Activated naive CD4-positive, alpha-beta T cell treated with anti-CD3 and anti-CD28 coated beads, Interleukin-2, amount 50 U/mL, for 72 hours (primary cell): ENCODE results near the gene NLRC5. TPM values are rescaled to one million over a fixed set of nuclear protein-coding genes. Genes with fewer than 3 reads are reported as not detected.
"Not testable (repeated sequence)": the region's sequence is repeated elsewhere in the genome, so short reads cannot be mapped to it uniquely, and the experiment has no call there.

Experiments
- ATAC-seq, 2 donors: fragments of 150-1000 bp; cut with Tn5 transposase; 2 replicates each; pipeline ENCODE4 v1.10.0; 2021; ENCODE audit warnings: mild to moderate bottlenecking in 2 of 2, moderate library complexity in 2 of 2
- DNase-seq, 2 donors: peaks; one replicate each; pipeline ENCODE4 v3.0.0; 2021 to 2022; ENCODE audit warnings: low spot score in 2 of 2
- H3K27ac Mint-ChIP-seq, 2 donors: one replicate each; pipeline ENCODE4 v1.8.0; 2022; ENCODE audit warnings: mild to moderate bottlenecking in 2 of 2, mixed read lengths in 2 of 2
- H3K36me3 Mint-ChIP-seq, 2 donors: one replicate each; pipeline ENCODE4 v1.8.0; 2022; ENCODE audit warnings: mixed read lengths in 2 of 2
- H3K9me3 Mint-ChIP-seq, 2 donors: one replicate each; pipeline ENCODE4 v1.8.0; 2022; ENCODE audit warnings: mixed read lengths in 2 of 2
- total RNA-seq, 2 donors: library from RNA; stranded (reverse); gene quantifications; one replicate each; pipeline ENCODE4 v1.2.3, GENCODE V29; 2022

NLRC5 gene
- total RNA-seq, 2 donors from 2014 or later: 231 to 254 TPM

DNA sequence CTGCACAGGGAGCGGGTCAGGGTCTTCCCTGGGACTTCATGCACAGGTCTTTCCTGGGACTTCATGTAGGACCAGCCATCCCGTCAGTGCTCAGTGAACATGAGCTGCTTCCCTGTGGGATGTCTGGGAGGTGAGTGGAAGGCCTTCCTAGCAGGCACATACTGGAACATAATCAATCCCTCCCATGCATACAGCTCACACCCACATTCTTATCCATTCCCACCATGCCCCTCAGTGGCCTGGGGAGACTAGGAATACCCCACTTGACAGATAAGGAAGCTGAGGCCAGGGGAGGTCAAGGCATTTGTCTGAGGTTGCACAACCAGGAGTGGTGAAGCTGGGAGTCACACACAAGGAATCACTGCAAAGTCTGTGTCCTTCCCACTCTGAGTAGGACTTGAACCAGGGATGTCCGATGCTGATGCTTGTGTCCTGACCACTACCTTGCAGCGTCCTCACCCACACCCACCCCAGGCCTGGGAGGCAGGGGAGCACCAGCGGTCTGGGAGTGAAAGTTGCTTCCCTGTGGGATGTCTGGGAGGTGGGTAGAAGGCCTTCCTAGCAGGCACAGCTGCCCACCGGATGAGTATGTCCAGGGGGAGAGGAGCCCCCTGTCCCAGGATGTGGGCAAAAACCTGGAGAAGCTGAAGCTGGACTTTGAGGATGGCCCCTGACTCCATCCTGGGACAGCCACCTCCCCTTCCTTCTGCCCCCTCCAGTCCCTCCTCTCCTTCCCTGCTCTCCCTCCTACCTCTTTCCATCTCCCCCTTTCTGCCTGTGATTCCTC is 1.0 kb upstream of the NLRC5 start:
- no peaks in the 10 kb centered on the region for H3K9me3 Mint-ChIP-seq
- H3K27ac Mint-ChIP-seq: peak overlapping the region; percentile 100
- ATAC-seq: no peak
- H3K36me3 Mint-ChIP-seq: peaks cover 75% of the 10 kb centered on the region in 2 donors
- DNase-seq: peak in 1 of 2 donors; percentile 59

DNA sequence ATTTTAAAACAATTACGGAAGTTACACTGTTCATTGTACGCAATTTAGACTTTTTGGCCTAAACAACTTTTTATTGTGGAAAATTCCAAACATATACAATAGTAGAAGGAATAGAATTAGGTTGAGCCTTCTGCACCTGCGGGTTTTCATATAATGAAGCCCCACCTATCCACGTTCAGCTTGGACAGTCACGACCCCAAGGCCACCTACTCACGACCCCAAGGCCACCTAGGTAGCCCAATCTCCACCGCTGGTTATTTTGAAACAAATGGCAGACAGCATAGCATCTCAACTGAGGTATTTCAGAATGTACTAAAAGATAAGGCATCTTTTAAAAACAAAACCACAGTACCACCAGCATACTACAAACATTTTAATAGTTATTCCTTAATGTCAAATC is 631 bp downstream of the NLRC5 start:
- ATAC-seq: no peak
- Mint-ChIP-seq H3K27ac (peak overlapping the region; percentile 100), H3K9me3 (no peaks in the 10 kb centered on the region), H3K36me3 (peaks cover 77 to 81% of the 10 kb centered on the region in 2 donors)
- DNase-seq: peak in 1 of 2 donors; percentile 54

DNA sequence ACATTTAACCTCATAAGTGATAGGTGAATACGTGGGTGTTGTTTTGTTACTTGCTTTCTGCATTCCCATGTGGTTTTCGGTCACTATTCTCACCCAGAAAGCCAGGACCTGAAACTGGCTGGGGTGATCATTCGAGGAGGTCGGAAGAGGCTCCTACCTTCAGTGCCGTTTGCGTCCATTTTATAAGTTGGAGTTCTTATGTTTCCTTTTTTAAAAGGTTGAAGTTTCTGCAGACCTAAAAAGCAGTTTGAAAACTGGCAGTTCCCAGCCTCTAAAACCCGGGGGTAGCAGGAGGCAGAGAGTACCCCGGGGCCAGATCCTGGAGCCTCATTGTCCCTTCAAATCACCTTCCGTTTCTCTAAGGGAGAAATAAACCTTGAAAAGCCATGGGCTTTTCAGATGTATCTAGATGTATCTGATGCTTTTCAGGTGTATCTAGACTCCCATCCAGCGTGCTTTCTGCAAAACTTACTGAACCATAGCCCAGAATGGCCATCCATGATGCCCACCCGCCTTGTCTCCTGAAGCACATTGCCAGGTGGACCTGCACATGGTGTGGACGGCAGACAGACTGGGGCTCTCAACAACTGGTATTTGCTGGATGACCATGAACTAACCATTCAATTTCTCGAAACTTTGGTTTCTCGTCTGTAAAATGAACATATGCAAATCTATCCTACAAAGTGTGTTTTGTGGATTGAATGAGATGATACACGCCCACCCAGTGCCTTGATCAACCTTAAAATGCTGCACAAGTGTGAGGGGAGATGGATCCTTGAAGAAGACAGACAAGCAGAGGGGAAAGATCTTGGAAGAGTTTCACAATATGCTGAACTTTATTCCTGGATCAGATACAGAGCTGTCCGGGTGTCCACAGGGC is 1.3 kb downstream of the NLRC5 start:
- peaks cover 74 to 75% of the 10 kb centered on the region in 2 donors for H3K36me3 Mint-ChIP-seq
- peak; percentile 36 to 55 for DNase-seq
- peak overlapping the region; percentile 100 for H3K27ac Mint-ChIP-seq
- H3K9me3 Mint-ChIP-seq: no peaks in the 10 kb centered on the region
- no peak for ATAC-seq

DNA sequence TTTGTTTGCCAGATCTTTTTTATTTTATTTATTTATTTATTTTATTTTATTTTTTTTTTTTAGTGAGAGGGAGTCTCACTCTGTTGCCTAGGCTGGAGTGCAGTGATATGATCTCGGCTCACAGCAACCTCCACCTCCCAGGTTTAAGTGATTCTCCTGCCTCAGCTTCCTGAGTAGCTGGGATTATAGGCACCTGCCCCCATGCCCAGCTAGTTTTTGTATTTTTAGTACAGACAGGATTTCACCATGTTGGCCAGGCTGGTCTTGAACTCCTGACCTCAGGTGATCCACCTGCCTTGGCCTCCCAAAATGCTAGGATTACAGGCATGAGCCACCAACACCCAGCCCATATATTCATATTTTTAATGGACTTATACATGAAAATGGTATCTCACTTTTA is 3.1 kb downstream of the NLRC5 start:
- Mint-ChIP-seq H3K36me3 (peaks cover 64 to 78% of the 10 kb centered on the region in 2 donors), H3K27ac (peak overlapping the region in 1 of 2 donors; percentile 100)
- DNase-seq: peak in 1 of 2 donors; percentile 21
- not testable (repeated sequence) for H3K9me3 Mint-ChIP-seq, ATAC-seq

DNA sequence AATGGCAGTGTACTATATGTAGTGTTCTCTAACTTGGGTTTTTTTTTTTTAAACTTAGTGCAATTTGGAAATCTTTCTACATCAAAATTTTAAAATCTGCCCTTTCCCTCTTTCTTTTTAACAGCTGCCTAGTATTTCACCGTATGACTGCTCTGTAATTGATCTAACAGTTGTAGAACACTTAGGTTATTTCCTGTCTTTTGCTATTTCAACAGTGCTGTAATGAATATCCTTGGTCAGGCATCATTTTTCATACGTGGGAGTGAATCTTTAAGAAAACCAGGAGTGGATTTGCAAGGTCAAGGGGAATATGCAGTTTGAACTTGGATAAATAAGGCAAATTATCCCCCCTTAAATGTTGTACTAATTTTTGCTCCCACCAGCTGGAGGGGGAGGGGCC is 3.8 kb downstream of the NLRC5 start:
- DNase-seq: no peak
- no peaks in the 10 kb centered on the region for H3K9me3 Mint-ChIP-seq
- no peak for ATAC-seq
- H3K36me3 Mint-ChIP-seq: peaks cover 57 to 73% of the 10 kb centered on the region in 2 donors
- H3K27ac Mint-ChIP-seq: peak overlapping the region; percentile 90 to 100

DNA sequence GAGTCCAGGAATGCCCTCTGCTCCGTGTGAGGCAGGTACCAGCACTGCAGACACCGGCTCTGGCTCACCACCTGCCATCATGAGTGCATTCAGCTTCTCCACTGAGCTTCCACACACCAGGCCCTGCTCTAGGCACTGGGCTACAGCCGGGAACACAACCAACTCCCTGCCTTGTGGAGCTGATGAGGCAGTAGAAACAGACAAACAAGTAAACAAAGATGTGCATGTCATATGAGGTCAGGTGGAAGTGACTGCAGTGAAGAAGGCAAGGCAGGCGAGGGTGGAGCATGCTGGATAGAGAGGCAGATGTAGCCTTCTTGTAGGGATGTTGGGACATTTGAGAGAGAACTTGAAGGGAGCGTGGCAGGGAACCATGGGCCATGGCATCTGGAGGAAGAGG is 5.0 kb downstream of the NLRC5 start:
- Mint-ChIP-seq H3K27ac (peak overlapping the region; percentile 76 to 100), H3K9me3 (no peaks in the 10 kb centered on the region), H3K36me3 (peaks cover 53 to 63% of the 10 kb centered on the region in 2 donors)
- ATAC-seq (no peak), DNase-seq (peak in 1 of 2 donors; percentile 53)

DNA sequence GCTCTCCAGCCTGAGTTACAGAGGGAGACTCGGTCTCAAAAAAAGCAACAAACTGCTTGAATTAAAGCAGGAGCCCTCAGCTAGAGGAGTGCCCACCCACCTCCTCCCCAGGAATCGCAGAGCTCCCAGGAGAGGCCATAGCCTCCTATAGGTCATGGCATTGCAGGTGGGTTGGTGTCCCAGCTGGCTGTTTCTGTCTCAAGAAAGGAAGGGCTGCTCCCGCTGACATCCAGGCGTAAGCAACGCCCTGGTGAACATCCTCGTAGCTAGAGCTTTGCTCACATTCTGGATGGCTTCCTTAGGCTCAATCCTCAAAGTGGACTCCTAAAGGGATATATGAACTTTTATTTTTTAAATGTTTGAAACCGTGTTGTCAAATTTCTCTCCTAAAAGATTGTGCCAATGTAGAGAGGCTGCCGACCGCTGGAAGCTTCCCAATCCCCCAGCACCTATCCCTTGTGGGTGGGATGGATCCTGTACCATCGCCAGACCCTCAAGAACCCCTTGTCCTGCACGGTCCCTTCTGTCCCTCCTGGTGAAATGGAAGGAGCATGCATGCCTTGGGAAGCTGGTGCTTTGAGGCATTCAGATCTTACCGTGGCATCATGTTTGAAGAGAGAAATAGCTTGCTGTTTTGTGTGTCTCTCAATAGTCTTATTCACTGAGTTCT is 5.9 kb downstream of the NLRC5 start:
- ATAC-seq (no peak), DNase-seq (peak in 1 of 2 donors; percentile 49)
- Mint-ChIP-seq H3K27ac (peak overlapping the region; percentile 87 to 100), H3K9me3 (no peaks in the 10 kb centered on the region), H3K36me3 (peaks cover 43 to 53% of the 10 kb centered on the region in 2 donors)

DNA sequence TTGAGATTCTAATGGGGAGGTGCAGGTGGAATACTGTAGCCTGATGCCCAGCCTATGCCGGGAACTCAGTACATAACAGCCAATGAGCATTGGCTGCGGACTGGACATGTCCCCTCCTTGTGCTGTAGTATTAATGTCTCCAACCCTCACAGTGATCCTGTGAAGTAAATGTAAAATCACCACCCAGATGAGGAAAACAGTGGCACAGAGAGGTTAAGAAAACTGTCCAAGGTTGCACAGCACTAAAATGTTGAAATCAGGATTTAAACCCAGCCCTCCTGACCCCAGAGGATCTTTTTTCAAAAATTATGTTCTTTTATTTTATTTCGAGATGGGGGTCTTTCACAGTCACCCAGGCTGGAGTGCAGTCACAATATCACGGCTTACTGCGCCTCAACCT is 7.9 kb downstream of the NLRC5 start:
- peak overlapping the region; percentile 81 to 97 for H3K27ac Mint-ChIP-seq
- H3K36me3 Mint-ChIP-seq: peaks cover 25 to 51% of the 10 kb centered on the region in 2 donors
- peaks cover 0 to 6% of the 10 kb centered on the region in 2 donors for H3K9me3 Mint-ChIP-seq
- DNase-seq (no peak), ATAC-seq (no peak)

DNA sequence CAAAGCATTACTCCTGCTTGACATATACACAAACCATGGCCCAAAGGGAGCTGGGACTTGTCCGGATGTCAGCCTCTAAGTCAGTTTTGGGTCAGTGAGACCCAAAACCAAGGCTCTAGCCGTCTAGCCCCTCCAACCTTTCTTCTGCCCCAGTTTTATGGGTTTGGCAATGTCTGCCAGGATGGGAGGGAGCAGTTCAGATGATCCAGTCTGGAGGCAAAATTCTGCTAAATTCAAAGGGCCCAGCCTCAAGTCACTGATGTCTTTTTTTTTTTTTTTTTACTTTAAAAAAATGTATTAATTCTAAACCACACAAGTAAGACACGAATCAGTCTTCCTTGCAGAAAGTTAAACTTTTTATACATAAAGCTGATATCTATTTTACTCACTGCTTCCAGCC is 8.6 kb downstream of the NLRC5 start:
- Mint-ChIP-seq H3K9me3 (peaks cover 0 to 6% of the 10 kb centered on the region in 2 donors), H3K36me3 (peaks cover 24 to 49% of the 10 kb centered on the region in 2 donors), H3K27ac (peak overlapping the region; percentile 96 to 97)
- DNase-seq (peak in 1 of 2 donors; percentile 42), ATAC-seq (no peak)

DNA sequence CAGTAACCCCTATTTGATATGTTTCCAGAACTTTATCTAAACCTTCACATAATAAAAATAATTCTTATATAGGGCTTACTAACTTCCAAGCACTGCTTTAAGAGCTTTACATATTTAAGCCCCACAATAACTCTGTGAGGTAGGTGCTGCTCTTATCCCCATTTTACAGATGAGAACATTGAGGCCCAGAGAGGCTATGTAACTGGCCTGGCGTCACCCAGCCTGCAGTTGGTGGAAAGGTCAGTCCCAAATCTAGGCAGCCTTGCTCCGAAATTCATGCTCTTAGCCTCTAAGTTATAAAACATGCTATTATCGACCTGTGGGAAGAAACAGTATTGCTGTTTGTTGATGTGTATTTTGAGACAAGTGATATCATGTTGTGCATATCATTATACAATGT is 9.0 kb downstream of the NLRC5 start:
- Mint-ChIP-seq H3K27ac (peak overlapping the region; percentile 96 to 97), H3K36me3 (peaks cover 24 to 45% of the 10 kb centered on the region in 2 donors), H3K9me3 (peaks cover 0 to 6% of the 10 kb centered on the region in 2 donors)
- DNase-seq (no peak), ATAC-seq (no peak)

DNA sequence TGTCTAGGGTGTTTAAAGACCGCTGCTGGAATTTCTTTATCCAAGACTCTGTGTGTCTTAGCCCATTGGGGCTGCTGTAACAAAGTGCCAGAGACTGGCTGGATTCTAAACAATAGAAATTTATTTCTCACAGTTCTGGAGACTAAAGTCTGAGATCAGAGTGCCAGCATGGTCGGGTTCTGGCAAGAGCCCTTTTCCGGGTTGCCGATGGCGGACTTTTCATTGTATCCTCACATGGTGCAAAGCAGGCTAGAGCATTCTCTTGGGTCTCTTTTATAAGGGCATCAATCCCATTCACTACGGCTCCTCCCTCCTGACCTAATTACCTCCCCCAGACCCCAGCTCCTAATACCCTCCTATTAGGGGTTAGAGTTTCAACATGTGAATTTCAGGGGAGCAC is 9.5 kb downstream of the NLRC5 start:
- H3K9me3 Mint-ChIP-seq: peaks cover 0 to 6% of the 10 kb centered on the region in 2 donors
- H3K27ac Mint-ChIP-seq: peak overlapping the region; percentile 96 to 97
- peaks cover 24 to 43% of the 10 kb centered on the region in 2 donors for H3K36me3 Mint-ChIP-seq
- ATAC-seq (no peak), DNase-seq (peak in 1 of 2 donors; percentile 41)

DNA sequence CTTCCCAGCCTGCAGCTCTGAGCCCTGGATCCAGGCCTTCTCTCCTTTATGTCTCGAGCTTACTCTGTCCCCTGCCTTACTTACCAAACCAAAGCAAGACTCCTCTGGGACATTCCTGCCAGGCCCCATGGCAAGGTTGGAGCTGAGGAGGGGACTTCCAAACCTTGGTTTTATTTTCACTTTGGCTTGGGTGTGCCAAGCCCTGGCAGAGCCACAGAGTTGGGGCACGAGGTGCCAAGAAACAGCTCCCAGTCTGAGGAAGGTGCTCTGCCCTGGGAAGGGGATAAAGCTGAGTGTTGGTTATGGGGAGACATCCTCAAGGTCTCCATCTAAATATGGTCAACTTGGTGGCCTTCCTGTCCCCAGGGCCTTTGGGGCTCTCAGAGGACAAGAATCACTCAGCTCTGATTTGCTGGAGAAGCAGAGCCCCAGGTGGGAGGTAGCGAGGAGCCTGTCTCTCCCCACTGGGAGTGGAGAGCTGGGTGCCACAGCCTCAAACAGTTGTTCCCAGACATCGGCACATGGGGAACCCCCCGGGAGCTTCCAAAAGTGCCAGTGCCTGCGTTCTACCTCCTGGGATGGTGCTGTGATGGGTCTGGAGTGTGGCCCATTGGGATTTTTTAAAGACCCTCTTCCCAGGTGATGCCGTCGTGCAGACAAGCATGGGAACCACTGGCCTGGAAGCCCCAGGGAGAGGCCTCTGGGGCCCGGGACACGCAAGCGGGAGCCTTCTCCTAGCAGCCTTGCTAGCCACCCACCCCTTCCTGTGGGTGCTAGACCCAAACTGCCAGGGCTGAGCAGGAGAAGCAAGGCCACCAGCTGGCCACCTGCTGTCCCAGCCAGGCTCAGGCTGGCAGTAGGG is 10.3 kb downstream of the NLRC5 start:
- peaks cover 16 to 46% of the 10 kb centered on the region in 2 donors for H3K36me3 Mint-ChIP-seq
- ATAC-seq: peak; percentile 31 to 41
- H3K27ac Mint-ChIP-seq: peak overlapping the region; percentile 96 to 97
- DNase-seq: peak in 1 of 2 donors; percentile 64
- H3K9me3 Mint-ChIP-seq: peaks cover 0 to 6% of the 10 kb centered on the region in 2 donors

DNA sequence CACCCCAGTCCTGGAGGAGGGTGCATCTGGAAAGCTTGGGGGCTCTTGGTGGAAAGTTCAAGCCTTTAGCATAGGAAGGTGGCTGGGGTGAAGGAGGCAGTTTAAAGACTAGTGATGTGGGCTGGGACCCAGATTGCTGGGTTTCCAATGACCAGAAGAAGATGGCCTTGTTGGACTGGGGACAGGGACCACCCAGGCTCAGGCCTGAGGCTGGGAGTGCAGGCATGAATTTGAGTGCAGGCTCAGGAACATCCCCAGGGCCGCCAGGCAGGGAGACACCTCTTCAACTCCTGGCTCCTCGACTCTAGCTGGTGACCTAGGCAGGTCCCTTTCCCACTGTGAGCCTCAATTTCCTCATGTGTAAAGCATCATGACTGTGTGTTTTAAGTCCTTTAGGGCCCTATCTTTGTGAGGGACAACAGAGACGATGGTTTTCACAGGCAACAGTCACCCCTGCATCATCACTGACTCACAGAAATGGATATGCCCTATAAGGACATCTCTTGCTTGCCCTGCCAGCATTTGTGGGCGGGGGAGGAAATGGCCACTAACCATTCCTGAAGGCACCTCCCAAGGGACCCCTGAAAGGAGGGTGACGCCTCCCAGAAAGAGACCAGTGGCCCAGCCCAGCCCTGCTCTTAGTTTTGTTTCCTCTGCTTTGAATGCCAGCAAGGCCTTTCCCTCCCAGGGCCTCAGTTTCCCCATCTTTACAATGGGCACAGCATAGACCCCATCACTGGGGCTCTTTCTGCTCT is 11.1 kb downstream of the NLRC5 start:
- Mint-ChIP-seq H3K9me3 (peaks cover 0 to 6% of the 10 kb centered on the region in 2 donors), H3K36me3 (peaks cover 15 to 54% of the 10 kb centered on the region in 2 donors), H3K27ac (peak overlapping the region; percentile 96 to 97)
- ATAC-seq (peak; percentile 83 to 92), DNase-seq (peak; percentile 36 to 82)

DNA sequence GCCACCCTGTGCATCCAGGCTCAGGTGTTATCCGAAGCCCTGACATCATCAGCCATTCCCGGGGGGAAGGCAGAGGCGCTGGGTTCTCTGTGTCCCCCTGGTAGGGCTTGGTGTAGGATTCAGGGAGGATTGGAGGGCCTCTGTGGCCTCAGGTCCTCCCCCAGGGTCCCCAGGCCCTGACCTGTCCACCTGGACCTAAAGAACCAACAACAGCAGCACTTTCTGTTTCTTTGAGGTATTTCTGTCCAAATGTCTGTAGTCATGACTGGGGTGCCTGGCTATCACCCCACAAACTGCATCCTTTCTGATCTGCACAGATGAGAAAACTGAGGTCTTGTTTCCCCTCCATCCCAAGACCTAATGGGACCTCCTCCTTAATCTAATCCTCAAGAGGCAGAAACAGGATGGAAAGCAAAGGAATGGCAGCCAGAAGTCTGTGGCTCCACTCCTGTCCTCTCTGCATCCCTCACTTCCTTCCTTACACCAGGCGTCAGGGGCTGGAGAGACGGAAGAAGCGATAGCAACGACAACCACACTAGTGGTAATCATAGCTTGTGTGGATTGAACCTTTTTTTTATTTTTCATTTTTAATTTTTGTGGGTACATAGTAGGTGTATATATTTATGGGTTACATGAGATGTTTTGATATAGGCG is 11.8 kb downstream of the NLRC5 start:
- no peak for DNase-seq
- Mint-ChIP-seq H3K36me3 (peaks cover 15 to 47% of the 10 kb centered on the region in 2 donors), H3K9me3 (peaks cover 0 to 6% of the 10 kb centered on the region in 2 donors), H3K27ac (peak overlapping the region; percentile 96 to 97)
- ATAC-seq: no peak
